ENCODE data around the gene PLAC8. TPM values are rescaled to one million over a fixed set of nuclear protein-coding genes. Genes with fewer than 3 reads are reported as not detected.

PLAC8 gene
- total and polyA plus RNA-seq, 2 of the 8 experiments (the other 6 are each of a cell fraction or from before 2014, with no cell fraction given), result 0.98 to 1.1 TPM

- H3K18ac ChIP-seq (ENCODE audit: extremely low read depth, low read length), result no peak overlapping the region; the same call in 1 of the 2 replicates
- WGBS, 2 experiments (ENCODE audit: extremely low coverage in 1 of 2, insufficient coverage in 1 of 2, insufficient read length in 1 of 2, insufficient replicate concordance in 2 of 2, low coverage in 1 of 2, low lambda C conversion rate in 2 of 2, missing lambda C conversion rate in 1 of 2), result 79% methylated on average over 8 of the region's 8 CpGs; no CpG with 5 or more reads in 1 of the 2 experiments
- no peak overlapping the region for H3K4ac ChIP-seq (replicated peaks; ENCODE audit: insufficient read length, low read depth, low read length)
- no peak overlapping the region for H3K23ac ChIP-seq (ENCODE audit: insufficient read length)
- H3K23me2 ChIP-seq (ENCODE audit: low read depth, low read length), result no peaks in the 10 kb centered on the region
- no peak overlapping the region for H2BK120ac ChIP-seq (replicated peaks; ENCODE audit: low read depth, low read length)
- no peak overlapping the region; the same call in 1 of the 2 replicates for H2BK20ac ChIP-seq (ENCODE audit: low read length)
- POLR2A ChIA-PET (ENCODE audit: partially characterized antibody), result interaction anchor here (0.6 to 1.6 kb wide), 4 partner anchors 13 to 247 kb away, joined by 3 to 4 read pairs (median 3); partner anchors contain the start of gene COPS4
- H3K27ac ChIP-seq (ENCODE audit: low read depth, low read length), result no peak overlapping the region
- no peak overlapping the region; the same call in 1 of the 2 replicates for H2BK12ac ChIP-seq (ENCODE audit: low read depth, low read length)
- peak in 1 of 2 experiments; percentile 56 for DNase-seq (ENCODE audit: low read depth in 1 of 2, low spot score in 2 of 2)
- no peaks in the 10 kb centered on the region for H4K20me1 ChIP-seq (replicated peaks in 1 of 2; ENCODE audit: control insufficient read depth in 1 of 2, insufficient read depth in 2 of 2, low read length in 2 of 2)
- FAIRE-seq, result no peak
- H4K91ac ChIP-seq (replicated peaks; ENCODE audit: insufficient read length, low read length), result no peak overlapping the region
- H4K5ac ChIP-seq (ENCODE audit: insufficient read length, low read depth, low read length), result peak overlapping the region; percentile 44
- H3K27me3 ChIP-seq (replicated peaks in 1 of 4; ENCODE audit: control insufficient read depth in 3 of 4, extremely low read depth in 1 of 4, insufficient read depth in 3 of 4, low read length in 3 of 4), result no peaks in the 10 kb centered on the region
- TF ChIP-seq RNF2 (IDR thresholded peaks at IDR 0.05; ENCODE audit: borderline replicate concordance, low read depth, low read length, missing control alignments, poor library complexity, severe bottlenecking) (no peak), RXRA (IDR thresholded peaks at IDR 0.05; ENCODE audit: insufficient read depth, low read depth, low read length) (0 out of 2 replicates have a peak, but pooled peaks have one; percentile 16), POU5F1 (IDR thresholded peaks at IDR 0.05; ENCODE audit: low read depth, low read length) (peak; percentile 23; the same call in 1 of the 2 replicates)
- H4K8ac ChIP-seq (ENCODE audit: extremely low read depth, insufficient read depth, low read length), result no peak overlapping the region
- no peak overlapping the region for H3K9ac ChIP-seq (replicated peaks in 1 of 4; ENCODE audit: extremely low read depth in 1 of 4, low read depth in 3 of 4, low read length in 3 of 4)
- H3K4me3 ChIP-seq (ENCODE audit: extremely low read depth in 1 of 4, insufficient read depth in 2 of 4, low read depth in 3 of 4, low read length in 4 of 4), result no peak overlapping the region; a peak in 1 of 8 replicates
- H3K79me1 ChIP-seq (ENCODE audit: low read depth, low read length), result no peaks in the 10 kb centered on the region
- no peaks in the 10 kb centered on the region for H3K79me2 ChIP-seq (ENCODE audit: control insufficient read depth in 1 of 2, insufficient read depth in 2 of 2, low read length in 2 of 2)
- no peak overlapping the region for H2AFZ ChIP-seq (ENCODE audit: low read length)
- no peak overlapping the region for H3K14ac ChIP-seq (ENCODE audit: insufficient read length)
- H3K56ac ChIP-seq (replicated peaks; ENCODE audit: insufficient read length, low read depth, low read length), result no peak overlapping the region
- no peaks in the 10 kb centered on the region for H3K9me3 ChIP-seq (ENCODE audit: insufficient read depth in 2 of 2, low read depth in 1 of 2, low read length in 1 of 2)
- H3K4me2 ChIP-seq (ENCODE audit: insufficient read depth in 1 of 2, low read depth in 2 of 2, low read length in 2 of 2), result peak overlapping the region; percentile 27 to 32; a peak in 2 of 4 replicates
- H2BK5ac ChIP-seq (ENCODE audit: low read depth, low read length), result no peak overlapping the region
- H2BK15ac ChIP-seq (ENCODE audit: low read length), result peak overlapping the region; percentile 88; the same call in 1 of the 2 replicates
- H3K4me1 ChIP-seq (replicated peaks in 1 of 4; ENCODE audit: control insufficient read depth in 3 of 4, insufficient read depth in 4 of 4, low read length in 3 of 4), result peaks cover 0 to 10% (median 0%) of the 10 kb centered on the region in 4 experiments; a peak in 2 of 7 replicates
- CTCF ChIA-PET (ENCODE audit: partially characterized antibody), result interaction anchor here (1.2 kb wide), 1 partner anchor 135 kb away, joined by 3 read pairs; no protein-coding TSS in a partner anchor
- H3K36me3 ChIP-seq (ENCODE audit: control insufficient read depth in 2 of 4, insufficient read depth in 4 of 4, low read length in 3 of 4), result no peaks in the 10 kb centered on the region
- no peak overlapping the region for H2AK5ac ChIP-seq (ENCODE audit: low read depth, low read length)
Observed at GRCh38 chr4:83115656-83116285, 1.2 kb upstream of the PLAC8 start.
